ENCODE measurements around the gene HTT-AS.

HTT-AS gene

GRCh38 chr4:3031357-3032082, 42.8 kb downstream of the HTT-AS start:
- no peak for TF ChIP-seq CTCF (IDR thresholded peaks at IDR 0.05; ENCODE audit: low read depth, low read length, missing control alignments)
- no peak overlapping the region for H3K4me3 ChIP-seq (replicated peaks; ENCODE audit: low read depth, low read length)
- DNase-seq (ENCODE audit: extremely low read depth, low read depth), result no peak

GRCh38 chr4:3030566-3031356, 43.6 kb downstream of the HTT-AS start:
- no peak overlapping the region for H3K4me3 ChIP-seq (replicated peaks; ENCODE audit: low read depth, low read length)
- DNase-seq (ENCODE audit: extremely low read depth, low read depth), result no peak
- no peak for TF ChIP-seq CTCF (IDR thresholded peaks at IDR 0.05; ENCODE audit: low read depth, low read length, missing control alignments)

DNA sequence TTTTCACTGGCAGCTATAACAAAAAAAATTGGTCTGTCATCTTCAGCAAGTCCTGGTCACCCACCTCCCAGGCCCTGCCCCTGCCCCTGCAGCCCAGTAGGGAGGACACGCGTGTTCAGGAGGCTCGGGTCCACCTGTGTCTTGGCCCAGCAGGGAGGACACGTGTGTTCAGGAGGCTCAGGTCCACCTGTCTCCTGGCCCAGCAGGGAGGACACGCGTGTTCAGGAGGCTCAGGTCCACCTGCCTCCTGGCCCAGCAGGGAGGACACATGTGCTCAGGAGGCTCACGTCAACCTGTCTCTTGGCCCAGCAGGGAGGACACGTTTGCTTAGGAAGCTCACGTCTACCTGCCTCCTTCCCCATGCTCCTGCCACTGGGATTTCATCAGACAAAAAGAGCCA, 44.9 kb downstream of the HTT-AS start:
- no peak for TF ChIP-seq CTCF (IDR thresholded peaks at IDR 0.05; ENCODE audit: low read depth, low read length, missing control alignments)
- DNase-seq (ENCODE audit: extremely low read depth, low read depth), result no peak

GRCh38 chr4:3026540-3026939, 47.8 kb downstream of the HTT-AS start:
- DNase-seq (ENCODE audit: extremely low read depth, low read depth), result no peak
- no peak for TF ChIP-seq CTCF (IDR thresholded peaks at IDR 0.05; ENCODE audit: low read depth, low read length, missing control alignments)
- no peak overlapping the region for H3K4me3 ChIP-seq (replicated peaks; ENCODE audit: low read depth, low read length)

More for the DNA sequence above, 44.9 kb downstream of the HTT-AS start:
- H3K4me3 ChIP-seq (replicated peaks; ENCODE audit: low read depth, low read length), result no peak overlapping the region

DNA sequence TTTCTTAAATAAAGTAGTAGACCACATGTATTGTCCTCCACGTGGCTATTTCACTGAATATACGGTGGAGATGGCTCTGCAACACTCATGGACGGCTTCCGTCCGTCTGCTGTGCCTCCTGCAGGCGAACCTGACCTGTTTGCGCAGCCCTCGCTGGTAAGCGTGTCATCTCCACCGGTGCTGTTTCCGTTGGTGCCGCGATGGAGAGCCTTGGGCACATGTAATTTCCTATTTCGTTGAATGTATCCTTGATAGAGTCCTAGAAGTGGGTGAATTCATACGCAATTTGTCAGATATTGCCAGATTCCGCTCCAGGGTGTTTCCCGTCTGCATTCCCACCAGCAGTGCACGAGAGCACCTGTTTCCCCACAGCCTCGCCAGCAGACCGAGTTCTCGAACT, 48.5 kb downstream of the HTT-AS start:
- no peak for TF ChIP-seq CTCF (IDR thresholded peaks at IDR 0.05; ENCODE audit: low read depth, low read length, missing control alignments)
- DNase-seq (ENCODE audit: extremely low read depth, low read depth), result no peak
- no peak overlapping the region for H3K4me3 ChIP-seq (replicated peaks; ENCODE audit: low read depth, low read length)

DNA sequence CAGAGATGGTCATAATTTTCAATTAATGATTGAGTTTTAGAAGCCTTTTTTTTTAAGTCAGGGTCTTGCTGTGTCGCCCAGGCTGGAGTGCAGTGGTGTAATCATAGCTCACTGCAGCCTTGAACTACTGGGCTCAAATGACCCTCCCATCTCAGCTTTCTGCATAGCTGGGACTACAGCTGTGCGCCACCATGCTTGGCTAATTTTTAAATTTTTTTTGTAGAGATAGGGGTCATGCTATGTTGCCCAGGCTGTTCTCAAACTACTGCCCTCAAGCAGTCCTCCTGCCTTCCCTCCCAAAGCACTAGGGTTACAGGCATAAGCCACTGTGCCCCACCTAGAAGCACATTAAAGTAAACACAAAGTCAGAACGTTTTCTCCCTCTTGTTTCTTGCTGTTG, 51.7 kb downstream of the HTT-AS start:
- no peak for DNase-seq (ENCODE audit: extremely low read depth, low read depth)
- H3K4me3 ChIP-seq (replicated peaks; ENCODE audit: low read depth, low read length), result no peak overlapping the region
- TF ChIP-seq CTCF (IDR thresholded peaks at IDR 0.05; ENCODE audit: low read depth, low read length, missing control alignments), result no peak

All from HFF-Myc (cell line).